GM12878 (cell line): Measurements from ENCODE around the gene MAFF.

Experiments used
- CBFB ChIP-seq: IDR thresholded peaks from 2 replicates; pipeline ENCODE4 v1.6.1; 2016; ENCODE audit warnings: antibody characterized with exemption, low read depth
- EP300 ChIP-seq, 2 experiments: fragments of 150-350 bp in 1 of 2; IDR thresholded peaks; 2 replicates each; pipeline ENCODE4 v1.6.1; 2011 to 2012; ENCODE audit warnings: low read depth in 2 of 2, low read length in 2 of 2, borderline replicate concordance in 1 of 2, improper control_type of control experiment in 1 of 2, inconsistent platforms in 1 of 2; ENCODE audit not compliant: control insufficient read depth in 1 of 2
- FOS ChIP-seq: IDR thresholded peaks from 3 replicates; pipeline ENCODE4 v1.6.1; 2011; ENCODE audit warnings: borderline replicate concordance; ENCODE audit not compliant: insufficient read length; ENCODE audit errors: extremely low read depth
- POLR2A ChIP-seq: IDR thresholded peaks from 2 replicates; pipeline ENCODE4 v1.6.1; 2011; ENCODE audit warnings: low read depth, mild to moderate bottlenecking, low read length
- POLR2AphosphoS5 ChIP-seq: IDR thresholded peaks from 2 replicates; pipeline ENCODE4 v1.6.1; 2011; ENCODE audit warnings: mild to moderate bottlenecking, low read length, inconsistent platforms
- RCOR1 ChIP-seq: conservative IDR thresholded peaks from 2 replicates; pipeline ENCODE4 v1.6.1; 2012; ENCODE audit warnings: low read depth, low read length, improper control_type of control experiment
- REST ChIP-seq: IDR thresholded peaks from 2 replicates; pipeline ENCODE4 v1.6.1; 2012; ENCODE audit warnings: mild to moderate bottlenecking, low read depth, low read length
- YY1 ChIP-seq: IDR thresholded peaks from 2 replicates; pipeline ENCODE4 v1.6.1; 2011; ENCODE audit warnings: low read depth, mild to moderate bottlenecking, low read length
- ZNF274 ChIP-seq: IDR thresholded peaks from one replicate; pipeline ENCODE4 v1.8.0; 2011; ENCODE audit not compliant: insufficient read length, insufficient read depth
- TF ChIP-seq, protein P1 (sequence below): IDR thresholded peaks from 2 replicates; pipeline ENCODE4 v1.6.1; 2011; ENCODE audit warnings: low read depth, mild to moderate bottlenecking, low read length, moderate library complexity, borderline replicate concordance; ENCODE audit errors: extremely low read depth

- no peak for TF ChIP-seq CBFB
- TF ChIP-seq REST = no peak
- TF ChIP-seq YY1 = no peak
- TF ChIP-seq EP300 (IDR thresholded peaks at IDR 0.05; ENCODE audit: borderline replicate concordance in 1 of 2, control insufficient read depth in 1 of 2, low read depth in 2 of 2, low read length in 2 of 2) = no peak
- TF ChIP-seq ZNF274 = no peak
- TF ChIP-seq POLR2A = no peak
- TF ChIP-seq FOS = no peak
- TF ChIP-seq RCOR1 = no peak
- TF ChIP-seq, protein P1, sequence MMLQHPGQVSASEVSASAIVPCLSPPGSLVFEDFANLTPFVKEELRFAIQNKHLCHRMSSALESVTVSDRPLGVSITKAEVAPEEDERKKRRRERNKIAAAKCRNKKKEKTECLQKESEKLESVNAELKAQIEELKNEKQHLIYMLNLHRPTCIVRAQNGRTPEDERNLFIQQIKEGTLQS = no peak
- no peak for TF ChIP-seq POLR2AphosphoS5
Measured at GRCh38 chr22:38236786-38237185, 35.0 kb downstream of the MAFF start.
